ENCODE data around the gene ALAD.
"Not testable (repeated sequence)": the region's sequence is repeated elsewhere in the genome, so short reads cannot be mapped to it uniquely, and the experiment has no call there.

The ALAD gene

GRCh38 chr9:113381441-113381840 lies 19.6 kb downstream of the ALAD start:
- not testable (repeated sequence) for H3K36me3 ChIP-seq (ENCODE audit: control insufficient read depth in 1 of 2, insufficient read depth in 2 of 2, low read length in 2 of 2); H3K9me3 ChIP-seq (ENCODE audit: control insufficient read depth in 1 of 2, low read length in 2 of 2); H3K4me1 ChIP-seq (ENCODE audit: control insufficient read depth in 1 of 2, insufficient read depth in 2 of 2, low read length in 2 of 2); H3K27ac ChIP-seq (ENCODE audit: low read length); H3K4me3 ChIP-seq (ENCODE audit: low read depth in 1 of 2, low read length in 2 of 2); H3K27me3 ChIP-seq (ENCODE audit: low read depth, low read length)

GRCh38 chr9:113380869-113381378 lies 20.2 kb downstream of the ALAD start:
- peaks cover 0 to 4% of the 10 kb centered on the region in 2 donors for H3K36me3 ChIP-seq (ENCODE audit: control insufficient read depth in 1 of 2, insufficient read depth in 2 of 2, low read length in 2 of 2)
- no peak overlapping the region for H3K27ac ChIP-seq (ENCODE audit: low read length)
- H3K4me3 ChIP-seq (ENCODE audit: low read depth in 1 of 2, low read length in 2 of 2), result no peak overlapping the region
- no peaks in the 10 kb centered on the region for H3K9me3 ChIP-seq (ENCODE audit: control insufficient read depth in 1 of 2, low read length in 2 of 2)
- no peaks in the 10 kb centered on the region for H3K27me3 ChIP-seq (ENCODE audit: low read depth, low read length)
- H3K4me1 ChIP-seq (ENCODE audit: control insufficient read depth in 1 of 2, insufficient read depth in 2 of 2, low read length in 2 of 2), result peaks cover 0 to 5% of the 10 kb centered on the region in 2 donors

- not testable (repeated sequence) for H3K27ac ChIP-seq (ENCODE audit: low read length); H3K4me3 ChIP-seq (ENCODE audit: low read depth in 1 of 2, low read length in 2 of 2); H3K36me3 ChIP-seq (ENCODE audit: control insufficient read depth in 1 of 2, insufficient read depth in 2 of 2, low read length in 2 of 2); H3K27me3 ChIP-seq (ENCODE audit: low read depth, low read length); H3K9me3 ChIP-seq (ENCODE audit: control insufficient read depth in 1 of 2, low read length in 2 of 2)
- peaks cover 0 to 13% of the 10 kb centered on the region in 2 donors for H3K4me1 ChIP-seq (ENCODE audit: control insufficient read depth in 1 of 2, insufficient read depth in 2 of 2, low read length in 2 of 2)
Observed at GRCh38 chr9:113379829-113380210, 21.3 kb downstream of the ALAD start.

- not testable (repeated sequence) for H3K36me3 ChIP-seq (ENCODE audit: control insufficient read depth in 1 of 2, insufficient read depth in 2 of 2, low read length in 2 of 2); H3K9me3 ChIP-seq (ENCODE audit: control insufficient read depth in 1 of 2, low read length in 2 of 2); H3K27me3 ChIP-seq (ENCODE audit: low read depth, low read length); H3K4me3 ChIP-seq (ENCODE audit: low read depth in 1 of 2, low read length in 2 of 2); H3K27ac ChIP-seq (ENCODE audit: low read length)
- peaks cover 0 to 13% of the 10 kb centered on the region in 2 donors for H3K4me1 ChIP-seq (ENCODE audit: control insufficient read depth in 1 of 2, insufficient read depth in 2 of 2, low read length in 2 of 2)
Observed at GRCh38 chr9:113379094-113379828, 21.8 kb downstream of the ALAD start.

GRCh38 chr9:113376634-113377567 lies 24.2 kb downstream of the ALAD start, which contains the start of gene HDHD3:
HDHD3 (minus strand) TSS chr9:113376986; CDS start chr9:113374354, 2,632 bp downstream.
- Histone ChIP-seq H3K9me3 (ENCODE audit: control insufficient read depth in 1 of 2, low read length in 2 of 2) (no peaks in the 10 kb centered on the region), H3K27ac (ENCODE audit: low read length) (peak within 1 kb of the TSS; percentile 67), H3K4me1 (ENCODE audit: control insufficient read depth in 1 of 2, insufficient read depth in 2 of 2, low read length in 2 of 2) (peaks cover 0 to 13% of the 10 kb centered on the region in 2 donors), H3K27me3 (ENCODE audit: low read depth, low read length) (no peaks in the 10 kb centered on the region), H3K36me3 (ENCODE audit: control insufficient read depth in 1 of 2, insufficient read depth in 2 of 2, low read length in 2 of 2) (peaks cover 11 to 20% of the 10 kb centered on the region in 2 donors), H3K4me3 (ENCODE audit: low read depth in 1 of 2, low read length in 2 of 2) (peak within 1 kb of the TSS; percentile 62 to 77)

- no peaks in the 10 kb centered on the region for H3K27me3 ChIP-seq (ENCODE audit: low read depth, low read length)
- H3K4me1 ChIP-seq (ENCODE audit: control insufficient read depth in 1 of 2, insufficient read depth in 2 of 2, low read length in 2 of 2), result peaks cover 0 to 13% of the 10 kb centered on the region in 2 donors
- H3K4me3 ChIP-seq (ENCODE audit: low read depth in 1 of 2, low read length in 2 of 2), result peak overlapping the region; percentile 59 to 77
- H3K36me3 ChIP-seq (ENCODE audit: control insufficient read depth in 1 of 2, insufficient read depth in 2 of 2, low read length in 2 of 2), result peaks cover 11 to 20% of the 10 kb centered on the region in 2 donors
- H3K9me3 ChIP-seq (ENCODE audit: control insufficient read depth in 1 of 2, low read length in 2 of 2), result no peaks in the 10 kb centered on the region
- no peak overlapping the region for H3K27ac ChIP-seq (ENCODE audit: low read length)
Observed at GRCh38 chr9:113375057-113376023, 25.7 kb downstream of the ALAD start.

GRCh38 chr9:113373676-113374392 lies 27.2 kb downstream of the ALAD start:
- H3K4me3 ChIP-seq (ENCODE audit: low read depth in 1 of 2, low read length in 2 of 2), result no peak overlapping the region
- no peak overlapping the region for H3K27ac ChIP-seq (ENCODE audit: low read length)
- H3K4me1 ChIP-seq (ENCODE audit: control insufficient read depth in 1 of 2, insufficient read depth in 2 of 2, low read length in 2 of 2), result peaks cover 0 to 13% of the 10 kb centered on the region in 2 donors
- H3K9me3 ChIP-seq (ENCODE audit: control insufficient read depth in 1 of 2, low read length in 2 of 2), result no peaks in the 10 kb centered on the region
- H3K27me3 ChIP-seq (ENCODE audit: low read depth, low read length), result no peaks in the 10 kb centered on the region
- peaks cover 11 to 20% of the 10 kb centered on the region in 2 donors for H3K36me3 ChIP-seq (ENCODE audit: control insufficient read depth in 1 of 2, insufficient read depth in 2 of 2, low read length in 2 of 2)

- peaks cover 0 to 13% of the 10 kb centered on the region in 2 donors for H3K4me1 ChIP-seq (ENCODE audit: control insufficient read depth in 1 of 2, insufficient read depth in 2 of 2, low read length in 2 of 2)
- no peaks in the 10 kb centered on the region for H3K9me3 ChIP-seq (ENCODE audit: control insufficient read depth in 1 of 2, low read length in 2 of 2)
Observed at GRCh38 chr9:113373256-113373655, 27.8 kb downstream of the ALAD start.

GRCh38 chr9:113372059-113372458 lies 29.0 kb downstream of the ALAD start:
- Histone ChIP-seq H3K9me3 (ENCODE audit: control insufficient read depth in 1 of 2, low read length in 2 of 2) (no peaks in the 10 kb centered on the region), H3K4me1 (ENCODE audit: control insufficient read depth in 1 of 2, insufficient read depth in 2 of 2, low read length in 2 of 2) (peaks cover 0 to 9% of the 10 kb centered on the region in 2 donors), H3K27ac (ENCODE audit: low read length) (no peak overlapping the region), H3K4me3 (ENCODE audit: low read depth in 1 of 2, low read length in 2 of 2) (no peak overlapping the region), H3K27me3 (ENCODE audit: low read depth, low read length) (no peaks in the 10 kb centered on the region), H3K36me3 (ENCODE audit: control insufficient read depth in 1 of 2, insufficient read depth in 2 of 2, low read length in 2 of 2) (peaks cover 11 to 20% of the 10 kb centered on the region in 2 donors)

More at GRCh38 chr9:113373256-113373655, 27.8 kb downstream of the ALAD start:
- Histone ChIP-seq H3K27ac (ENCODE audit: low read length) (no peak overlapping the region), H3K27me3 (ENCODE audit: low read depth, low read length) (no peaks in the 10 kb centered on the region), H3K36me3 (ENCODE audit: control insufficient read depth in 1 of 2, insufficient read depth in 2 of 2, low read length in 2 of 2) (peaks cover 11 to 20% of the 10 kb centered on the region in 2 donors), H3K4me3 (ENCODE audit: low read depth in 1 of 2, low read length in 2 of 2) (no peak overlapping the region)

GRCh38 chr9:113370806-113371325 lies 30.2 kb downstream of the ALAD start:
- no peak overlapping the region for H3K27ac ChIP-seq (ENCODE audit: low read length)

More at GRCh38 chr9:113370806-113371325, 30.2 kb downstream of the ALAD start:
- H3K4me3 ChIP-seq (ENCODE audit: low read depth in 1 of 2, low read length in 2 of 2), result no peak overlapping the region
- no peaks in the 10 kb centered on the region for H3K9me3 ChIP-seq (ENCODE audit: control insufficient read depth in 1 of 2, low read length in 2 of 2)
- H3K4me1 ChIP-seq (ENCODE audit: control insufficient read depth in 1 of 2, insufficient read depth in 2 of 2, low read length in 2 of 2), result peaks cover 0 to 8% of the 10 kb centered on the region in 2 donors
- H3K36me3 ChIP-seq (ENCODE audit: control insufficient read depth in 1 of 2, insufficient read depth in 2 of 2, low read length in 2 of 2), result peaks cover 11 to 20% of the 10 kb centered on the region in 2 donors
- H3K27me3 ChIP-seq (ENCODE audit: low read depth, low read length), result no peaks in the 10 kb centered on the region
